Measurements from ENCODE around the gene CNTN5.

Gene CNTN5

DNA sequence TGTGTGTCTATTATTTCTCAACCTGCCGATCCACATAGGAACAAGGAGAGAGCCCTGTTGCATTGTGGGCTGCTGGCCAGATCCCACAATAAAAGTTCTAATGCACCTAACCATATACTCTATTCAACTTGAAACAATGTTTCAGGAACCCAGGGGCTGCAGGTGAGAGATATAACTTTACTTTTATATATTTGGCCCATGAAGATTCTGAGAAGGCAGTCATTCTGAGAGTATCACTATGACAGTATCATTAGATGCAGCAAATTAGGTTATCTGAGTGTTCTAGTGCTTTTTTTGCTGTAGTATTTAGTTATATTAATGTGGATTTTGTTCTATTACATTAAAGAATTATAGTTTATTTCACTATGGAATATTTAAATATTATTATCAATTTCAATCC, 1011.2 kb downstream of the CNTN5 start:
- H3K27me3 ChIP-seq (ENCODE audit: control insufficient read depth, insufficient read depth, low read length), result no peaks in the 10 kb centered on the region
- no peaks in the 10 kb centered on the region for H3K9me3 ChIP-seq (replicated peaks; ENCODE audit: low read length)
- H3K9ac ChIP-seq (ENCODE audit: low read depth, low read length), result no peak overlapping the region
- no peaks in the 10 kb centered on the region for H3K36me3 ChIP-seq (ENCODE audit: insufficient read depth, low read length)
- H3K4me1 ChIP-seq (ENCODE audit: control insufficient read depth, insufficient read depth, low read length), result no peaks in the 10 kb centered on the region
- no peak overlapping the region for H3K4me3 ChIP-seq (ENCODE audit: low read length)
- H3K4me2 ChIP-seq (ENCODE audit: low read length), result no peak overlapping the region

DNA sequence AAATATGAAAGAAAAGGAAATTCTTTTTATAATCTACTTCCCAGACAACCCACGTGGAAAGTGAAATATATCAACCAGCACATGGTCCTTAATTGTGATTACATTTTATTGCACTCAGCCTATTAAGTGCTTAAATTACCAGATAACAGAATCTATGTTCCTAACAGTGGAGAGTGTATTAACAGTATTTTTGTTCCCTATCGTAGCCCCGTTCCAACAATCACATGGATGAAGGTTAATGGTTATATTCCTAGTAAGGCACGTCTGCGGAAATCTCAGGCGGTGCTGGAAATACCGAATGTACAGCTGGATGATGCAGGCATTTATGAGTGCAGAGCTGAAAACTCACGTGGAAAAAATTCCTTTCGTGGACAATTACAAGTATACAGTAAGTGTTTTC, 1040.3 kb downstream of the CNTN5 start:
- H3K36me3 ChIP-seq (ENCODE audit: insufficient read depth, low read length), result no peaks in the 10 kb centered on the region
- H3K27me3 ChIP-seq (ENCODE audit: control insufficient read depth, insufficient read depth, low read length), result no peaks in the 10 kb centered on the region
- no peak overlapping the region for H3K9ac ChIP-seq (ENCODE audit: low read depth, low read length)
- H3K9me3 ChIP-seq (replicated peaks; ENCODE audit: low read length), result no peaks in the 10 kb centered on the region
- no peaks in the 10 kb centered on the region for H3K4me1 ChIP-seq (ENCODE audit: control insufficient read depth, insufficient read depth, low read length)
- H3K4me3 ChIP-seq (ENCODE audit: low read length), result peak overlapping the region; percentile 12
- peak overlapping the region; percentile 59 for H3K4me2 ChIP-seq (ENCODE audit: low read length)

DNA sequence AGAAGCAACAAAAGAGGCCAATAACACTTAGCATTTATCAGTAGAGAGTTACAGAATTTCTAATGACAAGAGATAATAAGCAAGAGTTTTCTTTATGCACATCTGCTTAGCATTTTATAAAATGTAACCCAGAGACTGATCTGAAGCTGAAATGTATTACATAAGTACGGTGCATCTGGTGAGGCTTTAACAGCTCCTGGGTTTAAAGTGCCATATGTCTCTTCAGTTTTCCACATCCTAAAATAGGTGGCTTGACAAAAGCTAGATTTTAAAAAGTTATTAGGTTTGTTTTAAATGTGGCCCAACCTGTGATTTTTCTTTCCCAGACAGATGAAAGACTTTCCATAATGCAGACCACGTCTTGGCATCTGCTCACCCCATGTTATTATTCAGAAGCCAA, 1045.7 kb downstream of the CNTN5 start:
- Histone ChIP-seq H3K9me3 (replicated peaks; ENCODE audit: low read length) (no peaks in the 10 kb centered on the region), H3K4me2 (ENCODE audit: low read length) (no peak overlapping the region), H3K9ac (ENCODE audit: low read depth, low read length) (no peak overlapping the region), H3K4me3 (ENCODE audit: low read length) (no peak overlapping the region), H3K27me3 (ENCODE audit: control insufficient read depth, insufficient read depth, low read length) (no peaks in the 10 kb centered on the region), H3K36me3 (ENCODE audit: insufficient read depth, low read length) (no peaks in the 10 kb centered on the region), H3K4me1 (ENCODE audit: control insufficient read depth, insufficient read depth, low read length) (no peaks in the 10 kb centered on the region)

DNA sequence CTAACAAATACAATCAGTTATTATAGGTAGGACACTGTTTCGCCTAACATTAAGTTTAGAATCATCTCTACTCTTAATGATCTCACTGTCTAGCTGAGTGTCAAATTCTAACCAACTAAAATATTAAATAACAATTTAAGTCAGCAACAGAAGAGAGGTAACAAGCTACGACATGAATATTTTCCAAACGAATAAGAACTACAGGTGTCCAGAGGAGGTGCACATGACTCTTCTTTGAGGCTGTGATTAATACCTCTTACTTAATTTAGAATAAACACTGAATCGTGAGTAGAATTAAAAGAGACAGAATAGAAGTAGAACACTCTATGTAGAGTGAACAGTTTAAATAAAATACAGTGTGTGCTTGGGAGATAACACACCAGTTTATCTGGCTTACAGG, 1047.4 kb downstream of the CNTN5 start:
- Histone ChIP-seq H3K36me3 (ENCODE audit: insufficient read depth, low read length) (no peaks in the 10 kb centered on the region), H3K4me1 (ENCODE audit: control insufficient read depth, insufficient read depth, low read length) (no peaks in the 10 kb centered on the region)

DNA sequence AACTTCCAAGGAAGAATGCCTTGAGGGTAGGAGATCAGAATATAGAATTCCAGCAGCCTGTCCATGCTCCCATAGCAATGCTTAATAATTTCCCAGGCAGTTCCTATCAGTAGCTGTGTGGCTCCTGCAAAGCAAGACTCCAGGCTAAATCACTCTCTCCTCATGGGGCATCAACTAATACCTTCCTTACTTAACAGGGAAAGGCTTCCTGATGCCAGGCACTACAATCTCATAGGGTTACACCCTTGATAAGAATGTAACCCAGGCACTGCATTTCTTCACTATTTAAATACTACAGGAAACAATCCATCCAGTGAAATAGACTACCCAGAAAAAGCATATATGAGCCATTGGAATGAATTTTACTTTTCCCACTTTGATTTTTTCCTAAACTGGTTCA, 1051.4 kb downstream of the CNTN5 start:
- Histone ChIP-seq H3K9ac (ENCODE audit: low read depth, low read length) (no peak overlapping the region), H3K4me3 (ENCODE audit: low read length) (no peak overlapping the region), H3K27me3 (ENCODE audit: control insufficient read depth, insufficient read depth, low read length) (no peaks in the 10 kb centered on the region), H3K4me1 (ENCODE audit: control insufficient read depth, insufficient read depth, low read length) (no peaks in the 10 kb centered on the region), H3K4me2 (ENCODE audit: low read length) (no peak overlapping the region), H3K9me3 (replicated peaks; ENCODE audit: low read length) (no peaks in the 10 kb centered on the region), H3K36me3 (ENCODE audit: insufficient read depth, low read length) (no peaks in the 10 kb centered on the region)

More for the DNA sequence above, 1047.4 kb downstream of the CNTN5 start:
- no peaks in the 10 kb centered on the region for H3K27me3 ChIP-seq (ENCODE audit: control insufficient read depth, insufficient read depth, low read length)
- H3K4me3 ChIP-seq (ENCODE audit: low read length), result no peak overlapping the region
- H3K9ac ChIP-seq (ENCODE audit: low read depth, low read length), result no peak overlapping the region
- no peak overlapping the region for H3K4me2 ChIP-seq (ENCODE audit: low read length)
- no peaks in the 10 kb centered on the region for H3K9me3 ChIP-seq (replicated peaks; ENCODE audit: low read length)

DNA sequence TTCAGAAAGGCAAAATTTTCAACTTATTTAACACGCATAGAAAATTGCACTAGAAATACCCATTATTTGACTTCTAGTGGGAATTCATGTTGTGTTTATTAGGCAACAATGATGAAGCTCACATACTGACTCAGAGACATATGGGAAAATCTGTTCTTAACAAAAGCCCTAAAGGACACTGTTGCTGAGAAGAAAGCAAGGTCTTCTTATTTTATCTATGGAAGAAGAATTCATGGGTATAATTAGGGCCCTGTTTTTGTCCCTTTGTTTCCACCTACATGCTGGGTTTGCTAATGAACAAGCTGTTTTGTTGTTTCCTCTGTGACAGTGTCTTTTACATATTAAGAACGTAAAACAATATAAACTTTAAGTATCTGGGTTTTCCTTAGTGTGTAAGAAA, 1059.6 kb downstream of the CNTN5 start:
- no peaks in the 10 kb centered on the region for H3K36me3 ChIP-seq (ENCODE audit: insufficient read depth, low read length)
- H3K9ac ChIP-seq (ENCODE audit: low read depth, low read length), result no peak overlapping the region
- H3K4me2 ChIP-seq (ENCODE audit: low read length), result no peak overlapping the region
- H3K4me1 ChIP-seq (ENCODE audit: control insufficient read depth, insufficient read depth, low read length), result no peaks in the 10 kb centered on the region
- no peak overlapping the region for H3K4me3 ChIP-seq (ENCODE audit: low read length)
- H3K9me3 ChIP-seq (replicated peaks; ENCODE audit: low read length), result no peaks in the 10 kb centered on the region
- no peaks in the 10 kb centered on the region for H3K27me3 ChIP-seq (ENCODE audit: control insufficient read depth, insufficient read depth, low read length)

DNA sequence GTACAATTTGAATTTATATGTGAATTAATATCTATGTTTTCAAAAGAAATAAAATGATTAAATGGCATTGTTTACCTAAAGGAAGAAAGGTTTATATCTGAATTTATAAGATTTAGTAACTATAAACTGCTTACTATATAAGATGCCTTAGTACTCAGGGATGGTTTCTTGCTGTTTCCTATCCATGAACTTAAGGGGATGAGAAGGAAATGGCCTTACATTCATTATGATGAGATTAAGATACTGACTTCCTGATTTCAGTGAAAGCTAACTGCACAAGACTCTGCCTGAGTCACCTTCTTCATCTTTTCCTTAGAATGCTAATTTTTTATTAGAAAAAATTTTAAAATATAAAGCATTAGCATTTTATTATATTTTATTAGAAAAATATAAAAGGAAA, 1060.1 kb downstream of the CNTN5 start:
- no peaks in the 10 kb centered on the region for H3K36me3 ChIP-seq (ENCODE audit: insufficient read depth, low read length)
- H3K4me1 ChIP-seq (ENCODE audit: control insufficient read depth, insufficient read depth, low read length), result no peaks in the 10 kb centered on the region
- no peak overlapping the region for H3K4me2 ChIP-seq (ENCODE audit: low read length)
- no peak overlapping the region for H3K9ac ChIP-seq (ENCODE audit: low read depth, low read length)
- H3K27me3 ChIP-seq (ENCODE audit: control insufficient read depth, insufficient read depth, low read length), result no peaks in the 10 kb centered on the region
- H3K9me3 ChIP-seq (replicated peaks; ENCODE audit: low read length), result no peaks in the 10 kb centered on the region
- H3K4me3 ChIP-seq (ENCODE audit: low read length), result no peak overlapping the region

DNA sequence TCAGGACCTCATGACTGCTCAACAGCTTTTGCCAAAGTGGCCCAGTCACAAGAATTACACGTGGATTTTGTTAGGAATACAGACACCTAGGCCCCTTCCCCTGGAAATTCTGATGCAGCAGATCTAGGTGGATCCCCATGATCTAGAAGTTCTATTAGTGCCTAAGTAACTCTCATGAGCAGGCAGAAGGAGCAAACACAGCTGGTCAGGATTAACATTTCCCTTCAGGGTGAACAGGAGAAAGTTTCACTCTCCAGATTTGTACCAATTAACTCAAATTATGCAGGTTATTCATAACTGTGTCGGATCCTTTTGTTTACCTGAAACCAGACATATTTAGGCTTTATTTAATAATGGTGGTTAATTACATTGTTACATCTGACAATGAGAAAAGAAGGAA, 1072.9 kb downstream of the CNTN5 start:
- Histone ChIP-seq H3K4me1 (ENCODE audit: control insufficient read depth, insufficient read depth, low read length) (no peaks in the 10 kb centered on the region), H3K27me3 (ENCODE audit: control insufficient read depth, insufficient read depth, low read length) (no peaks in the 10 kb centered on the region), H3K9ac (ENCODE audit: low read depth, low read length) (no peak overlapping the region)

DNA sequence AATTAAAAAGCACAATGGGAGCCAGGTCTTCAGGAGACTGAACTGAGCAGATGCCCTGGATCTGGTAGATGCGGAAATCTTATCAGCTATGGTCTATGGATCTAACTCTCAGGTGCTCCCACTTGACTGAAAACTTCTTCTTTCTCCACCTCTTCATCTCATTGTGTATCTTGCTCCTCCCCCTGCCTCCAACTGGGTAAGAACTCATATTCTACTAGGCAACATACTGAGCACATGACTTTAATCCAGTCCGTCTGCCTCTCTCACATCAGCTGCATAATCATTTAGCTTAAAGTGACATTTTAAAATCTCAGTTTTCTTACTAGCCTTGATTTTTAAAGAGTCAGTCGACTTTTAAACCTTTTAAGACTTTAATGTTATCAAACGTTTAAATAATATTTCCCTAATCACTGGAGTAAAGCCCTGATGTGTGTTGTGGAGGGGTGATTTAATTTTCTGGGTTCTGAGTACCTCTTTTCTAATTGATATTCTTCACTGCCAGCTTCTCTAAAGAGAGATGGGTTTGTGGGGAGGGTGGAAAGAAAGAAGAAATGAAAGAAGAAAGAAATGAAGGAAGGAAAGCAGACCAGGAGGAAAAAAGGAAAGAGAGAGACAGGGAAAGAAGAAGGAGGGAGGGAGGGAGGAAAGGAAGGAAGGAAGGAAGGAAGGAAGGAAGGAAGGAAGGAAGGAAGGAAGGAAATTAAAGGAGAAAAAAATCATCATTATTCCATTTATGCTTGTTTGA, 1073.5 kb downstream of the CNTN5 start:
- Histone ChIP-seq H3K4me3 (ENCODE audit: low read length) (no peak overlapping the region), H3K36me3 (ENCODE audit: insufficient read depth, low read length) (no peaks in the 10 kb centered on the region), H3K9me3 (replicated peaks; ENCODE audit: low read length) (no peaks in the 10 kb centered on the region), H3K9ac (ENCODE audit: low read depth, low read length) (no peak overlapping the region), H3K4me1 (ENCODE audit: control insufficient read depth, insufficient read depth, low read length) (no peaks in the 10 kb centered on the region), H3K4me2 (ENCODE audit: low read length) (no peak overlapping the region), H3K27me3 (ENCODE audit: control insufficient read depth, insufficient read depth, low read length) (no peaks in the 10 kb centered on the region)

More for the DNA sequence above, 1072.9 kb downstream of the CNTN5 start:
- H3K4me3 ChIP-seq (ENCODE audit: low read length), result no peak overlapping the region
- no peaks in the 10 kb centered on the region for H3K9me3 ChIP-seq (replicated peaks; ENCODE audit: low read length)
- H3K4me2 ChIP-seq (ENCODE audit: low read length), result no peak overlapping the region
- no peaks in the 10 kb centered on the region for H3K36me3 ChIP-seq (ENCODE audit: insufficient read depth, low read length)

DNA sequence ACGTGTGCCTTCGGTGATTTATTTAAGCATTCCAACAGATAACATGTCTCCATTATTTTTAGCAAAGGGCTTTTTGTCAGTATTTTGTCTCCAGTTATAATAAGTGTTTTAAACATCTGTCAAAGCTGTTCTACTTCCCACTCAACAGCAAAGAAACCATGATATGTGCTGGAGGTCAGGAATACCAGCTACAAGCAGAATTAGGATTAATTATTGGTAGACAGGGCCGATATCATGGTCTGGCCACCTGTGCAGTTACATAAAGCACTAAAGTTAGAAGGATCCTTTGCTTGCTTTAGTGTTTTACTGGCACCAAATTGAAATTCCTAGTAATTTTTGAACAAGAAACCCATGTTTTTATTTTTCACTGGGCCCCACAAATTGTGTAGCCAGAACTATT, 1075.1 kb downstream of the CNTN5 start:
- no peaks in the 10 kb centered on the region for H3K36me3 ChIP-seq (ENCODE audit: insufficient read depth, low read length)
- no peaks in the 10 kb centered on the region for H3K9me3 ChIP-seq (replicated peaks; ENCODE audit: low read length)
- no peak overlapping the region for H3K9ac ChIP-seq (ENCODE audit: low read depth, low read length)
- no peak overlapping the region for H3K4me2 ChIP-seq (ENCODE audit: low read length)
- H3K4me1 ChIP-seq (ENCODE audit: control insufficient read depth, insufficient read depth, low read length), result no peaks in the 10 kb centered on the region
- H3K27me3 ChIP-seq (ENCODE audit: control insufficient read depth, insufficient read depth, low read length), result no peaks in the 10 kb centered on the region
- H3K4me3 ChIP-seq (ENCODE audit: low read length), result no peak overlapping the region

DNA sequence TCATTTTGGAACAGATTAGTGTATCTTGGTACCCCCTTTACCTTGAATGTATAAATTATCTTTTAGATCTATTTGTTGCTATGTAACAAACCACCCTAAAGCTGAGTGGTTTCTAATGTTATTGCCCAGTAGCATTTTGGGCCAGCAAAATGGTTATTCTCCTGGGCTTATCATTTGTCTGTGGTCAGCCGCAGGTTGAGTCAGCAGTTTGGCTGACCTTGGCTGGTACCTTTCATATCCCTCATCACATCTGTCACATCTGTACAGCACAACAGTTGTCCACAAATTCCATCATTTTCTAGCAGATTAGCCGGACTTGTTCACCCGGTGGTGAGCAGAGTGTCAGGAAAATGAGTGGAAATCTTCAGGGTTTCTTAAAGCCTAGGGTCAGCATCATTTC, 1077.8 kb downstream of the CNTN5 start:
- no peak overlapping the region for H3K4me3 ChIP-seq (ENCODE audit: low read length)
- no peak overlapping the region for H3K9ac ChIP-seq (ENCODE audit: low read depth, low read length)
- H3K4me1 ChIP-seq (ENCODE audit: control insufficient read depth, insufficient read depth, low read length), result no peaks in the 10 kb centered on the region
- no peaks in the 10 kb centered on the region for H3K9me3 ChIP-seq (replicated peaks; ENCODE audit: low read length)
- no peaks in the 10 kb centered on the region for H3K36me3 ChIP-seq (ENCODE audit: insufficient read depth, low read length)
- H3K4me2 ChIP-seq (ENCODE audit: low read length), result no peak overlapping the region
- H3K27me3 ChIP-seq (ENCODE audit: control insufficient read depth, insufficient read depth, low read length), result no peaks in the 10 kb centered on the region

DNA sequence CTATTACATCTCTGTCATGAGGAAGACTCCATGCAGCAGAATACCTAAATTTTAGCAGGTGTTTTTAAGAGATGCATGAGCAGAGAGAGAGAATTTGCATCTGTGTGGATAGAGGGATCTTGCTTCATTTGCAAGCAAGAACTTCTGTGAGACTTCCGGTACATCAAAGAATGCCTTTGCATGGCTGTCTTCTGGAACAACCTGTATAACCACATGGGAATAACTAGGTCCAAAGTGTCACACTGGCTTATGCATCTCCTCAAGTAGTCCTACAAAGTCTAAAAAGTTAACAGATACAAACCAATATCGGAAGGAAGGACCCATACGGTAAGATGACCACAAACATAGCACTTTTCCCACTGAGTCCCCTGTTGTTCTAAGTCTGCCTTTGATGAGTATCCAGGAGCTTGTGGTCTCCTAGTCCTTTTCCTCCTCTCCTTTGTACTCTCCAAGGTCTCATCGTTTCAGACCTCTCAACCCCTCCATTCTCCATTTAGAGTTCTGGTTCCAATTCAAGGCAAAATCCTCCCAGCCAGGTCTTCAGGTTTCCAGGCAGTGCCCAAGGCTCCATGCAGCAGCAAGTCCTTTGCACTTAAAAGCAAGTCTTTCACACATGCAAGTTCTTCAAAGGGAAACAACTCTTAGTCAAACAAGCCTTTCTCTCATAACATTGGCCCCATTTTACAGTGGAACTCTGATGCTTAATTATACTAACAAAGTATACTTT, 1084.7 kb downstream of the CNTN5 start:
- no peaks in the 10 kb centered on the region for H3K36me3 ChIP-seq (ENCODE audit: insufficient read depth, low read length)
- H3K27me3 ChIP-seq (ENCODE audit: control insufficient read depth, insufficient read depth, low read length), result peaks cover 9% of the 10 kb centered on the region
- H3K9ac ChIP-seq (ENCODE audit: low read depth, low read length), result no peak overlapping the region
- no peak overlapping the region for H3K4me2 ChIP-seq (ENCODE audit: low read length)
- H3K9me3 ChIP-seq (replicated peaks; ENCODE audit: low read length), result no peaks in the 10 kb centered on the region
- no peak overlapping the region for H3K4me3 ChIP-seq (ENCODE audit: low read length)
- H3K4me1 ChIP-seq (ENCODE audit: control insufficient read depth, insufficient read depth, low read length), result no peaks in the 10 kb centered on the region
